Upper lobe of right lung (tissue), 1 donor: Measurements from ENCODE around the gene IQCH. TPM values are rescaled to one million over a fixed set of nuclear protein-coding genes. Genes with fewer than 3 reads are reported as not detected.

Source experiments
- ATAC-seq: fragments of 200-7000 bp; cut with Tn5 transposase; one replicate; pipeline ENCODE4 v1.9.1; 2020; ENCODE audit warnings: mild to moderate bottlenecking, moderate library complexity
- DNase-seq: peaks from one replicate; pipeline ENCODE4 v3.0.0-alpha.2; 2020
- H3K27ac ChIP-seq: fragments of 200-600 bp; one replicate; pipeline ENCODE4 v1.8.0; 2022
- H3K27me3 ChIP-seq: fragments of 200-600 bp; one replicate; pipeline ENCODE4 v1.8.0; 2022; ENCODE audit warnings: mild to moderate bottlenecking
- H3K36me3 ChIP-seq: fragments of 200-600 bp; one replicate; pipeline ENCODE4 v1.8.0; 2022
- H3K4me1 ChIP-seq: fragments of 200-600 bp; one replicate; pipeline ENCODE4 v1.8.0; 2022
- H3K4me3 ChIP-seq: fragments of 200-600 bp; one replicate; pipeline ENCODE4 v1.8.0; 2022; ENCODE audit warnings: mild to moderate bottlenecking
- H3K9me3 ChIP-seq: fragments of 200-600 bp; one replicate; pipeline ENCODE4 v1.8.0; 2022
- CTCF ChIP-seq: fragments of 200-600 bp; IDR thresholded peaks from one replicate; pipeline ENCODE4 v1.8.0; 2022; ENCODE audit warnings: antibody characterized with exemption
- intact Hi-C: fragments of 100-400 bp; cut with DNase I; formaldehyde crosslinking; loops from one replicate; pipeline ENCODE4 v1.11.0; 2022
- total RNA-seq: library from RNA; stranded (reverse); fragmentation: NEBNext Ultra II Directional; extraction: Animal tissue kit (Norgen Biotek cat#: 25700); gene quantifications from one replicate; pipeline ENCODE4 v1.2.1, GENCODE V29; 2021
- donor health status: DM: no; HTN: yes; CAD: no; lungs with severe emphysema.

Gene IQCH
- total RNA-seq, 1 donor from 2014 or later, result 0.93 TPM

- no peak overlapping the region for H3K27ac ChIP-seq
- H3K4me3 ChIP-seq, result no peak overlapping the region
- ATAC-seq, result no peak
- intact Hi-C loops, result no loop called here
- H3K27me3 ChIP-seq, result no peaks in the 10 kb centered on the region
- no peaks in the 10 kb centered on the region for H3K9me3 ChIP-seq
- DNase-seq, result no peak
- no peak for TF ChIP-seq CTCF
- no peaks in the 10 kb centered on the region for H3K4me1 ChIP-seq
- H3K36me3 ChIP-seq, result no peaks in the 10 kb centered on the region
Measured at GRCh38 chr15:67463488-67463887, 208.9 kb downstream of the IQCH start.

GRCh38 chr15:67465196-67465952, 210.8 kb downstream of the IQCH start:
- TF ChIP-seq CTCF, result no peak
- H3K4me1 ChIP-seq, result no peaks in the 10 kb centered on the region
- no peak overlapping the region for H3K27ac ChIP-seq
- H3K9me3 ChIP-seq, result no peaks in the 10 kb centered on the region
- H3K27me3 ChIP-seq, result no peaks in the 10 kb centered on the region
- intact Hi-C loops, result no loop called here
- no peaks in the 10 kb centered on the region for H3K36me3 ChIP-seq
- ATAC-seq (no peak), DNase-seq (no peak)
- H3K4me3 ChIP-seq, result no peak overlapping the region

- ATAC-seq, result no peak
- Histone ChIP-seq H3K27ac (no peak overlapping the region), H3K27me3 (no peaks in the 10 kb centered on the region), H3K9me3 (no peaks in the 10 kb centered on the region), H3K4me1 (no peaks in the 10 kb centered on the region), H3K4me3 (no peak overlapping the region), H3K36me3 (no peaks in the 10 kb centered on the region)
- no peak for TF ChIP-seq CTCF
- no peak for DNase-seq
- intact Hi-C loops, result no loop called here
Measured at GRCh38 chr15:67468416-67468815, 213.8 kb downstream of the IQCH start.

GRCh38 chr15:67469680-67470079, 215.1 kb downstream of the IQCH start:
- H3K27ac ChIP-seq, result no peak overlapping the region
- H3K36me3 ChIP-seq, result no peaks in the 10 kb centered on the region
- ATAC-seq, result no peak
- intact Hi-C loops, result no loop called here
- H3K4me3 ChIP-seq, result no peak overlapping the region
- no peak for DNase-seq
- no peak for TF ChIP-seq CTCF
- H3K27me3 ChIP-seq, result no peaks in the 10 kb centered on the region
- no peaks in the 10 kb centered on the region for H3K9me3 ChIP-seq
- H3K4me1 ChIP-seq, result no peaks in the 10 kb centered on the region

GRCh38 chr15:67472957-67473356, 218.4 kb downstream of the IQCH start:
- intact Hi-C loops, result no loop called here
- no peak overlapping the region for H3K4me3 ChIP-seq
- TF ChIP-seq CTCF, result no peak
- ATAC-seq (no peak), DNase-seq (no peak)
- H3K27ac ChIP-seq, result no peak overlapping the region
- H3K27me3 ChIP-seq, result no peaks in the 10 kb centered on the region
- H3K9me3 ChIP-seq, result no peaks in the 10 kb centered on the region
- H3K4me1 ChIP-seq, result no peaks in the 10 kb centered on the region
- H3K36me3 ChIP-seq, result no peaks in the 10 kb centered on the region
